CD4-positive, alpha-beta T cell treated with Interleukin-17A for 1 hour (primary cell): ENCODE measurements around the gene GSK3B.
A peak's percentile ranks its signal among the peaks of the same experiment; 100 is the strongest.

Experiments used
- DNase-seq: peaks from one replicate; pipeline ENCODE4 v3.0.0-alpha.2; 2020

GSK3B gene

DNA sequence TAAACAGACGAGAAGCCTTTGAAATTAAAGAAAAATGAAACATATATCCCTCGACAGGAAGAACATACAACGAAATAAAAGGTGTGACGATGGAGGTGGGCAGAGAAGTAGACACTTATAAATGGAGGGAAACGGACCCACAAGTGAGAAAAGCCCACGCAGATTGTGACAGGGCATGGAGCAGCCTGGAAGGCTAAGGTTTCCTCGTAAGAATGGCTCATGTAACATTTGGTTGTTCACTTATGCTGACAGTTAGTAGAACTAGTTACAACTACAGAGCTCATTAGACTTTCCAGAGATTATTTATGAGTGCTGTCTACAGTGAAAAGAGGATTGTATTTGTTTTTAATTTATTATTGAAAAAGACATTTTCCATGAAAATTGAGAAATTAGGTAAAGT lies 229.8 kb downstream of the GSK3B start:
- DNase-seq = no peak

DNA sequence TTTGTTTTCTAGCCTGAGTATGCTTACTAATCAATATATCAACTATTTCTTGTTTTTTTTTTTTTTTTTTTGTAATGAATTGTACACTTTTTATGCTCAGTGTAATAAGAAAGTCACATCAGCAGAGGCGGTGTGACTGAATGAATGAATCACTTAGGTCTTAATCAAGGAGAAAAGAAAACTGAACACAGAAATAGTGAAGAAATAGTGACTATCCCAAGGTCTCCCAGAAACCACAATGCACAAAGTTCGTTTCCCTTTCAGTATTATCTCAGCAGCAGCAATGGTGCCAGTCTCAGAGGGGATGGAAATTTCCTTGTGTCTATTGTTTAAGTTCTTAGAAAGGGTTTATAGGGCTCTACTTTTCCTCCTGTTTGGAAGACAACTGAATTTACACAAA lies 231.6 kb downstream of the GSK3B start:
- DNase-seq = no peak

DNA sequence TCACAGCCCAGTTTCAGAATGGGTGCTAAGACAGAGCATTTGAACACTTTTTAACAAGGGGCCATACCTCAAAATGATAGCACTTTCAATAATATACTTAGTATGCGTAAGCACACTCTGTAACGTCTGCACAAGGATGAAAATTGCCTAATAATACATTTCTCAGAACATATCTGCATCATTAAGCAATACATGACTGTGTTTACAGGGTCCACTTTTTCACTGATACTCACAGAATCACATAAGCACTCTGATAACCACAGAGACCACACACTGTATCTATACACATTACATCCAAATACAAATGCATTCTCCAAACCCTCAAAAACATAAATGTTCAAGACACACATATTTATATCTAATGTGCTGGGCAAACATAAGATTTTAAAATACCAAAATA lies 232.6 kb downstream of the GSK3B start:
- DNase-seq = no peak

DNA sequence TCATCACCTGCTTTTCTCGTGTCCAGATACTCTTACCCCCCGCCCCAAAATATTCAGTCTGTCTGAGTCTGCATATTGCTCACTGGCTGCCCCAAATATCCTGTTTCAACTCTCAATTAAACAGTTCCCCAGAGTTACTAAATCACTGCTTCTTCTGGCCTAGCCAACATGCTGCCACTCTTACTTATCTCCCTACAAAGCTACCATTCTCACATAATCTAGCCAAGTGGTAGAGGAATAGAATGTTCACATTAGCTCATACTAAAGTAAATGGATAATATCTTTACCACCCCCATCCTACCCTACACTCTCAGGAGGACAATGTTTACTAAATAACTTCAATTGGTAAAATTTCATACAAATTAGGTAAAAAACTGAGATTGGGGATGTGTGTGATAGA lies 234.5 kb downstream of the GSK3B start:
- no peak for DNase-seq

DNA sequence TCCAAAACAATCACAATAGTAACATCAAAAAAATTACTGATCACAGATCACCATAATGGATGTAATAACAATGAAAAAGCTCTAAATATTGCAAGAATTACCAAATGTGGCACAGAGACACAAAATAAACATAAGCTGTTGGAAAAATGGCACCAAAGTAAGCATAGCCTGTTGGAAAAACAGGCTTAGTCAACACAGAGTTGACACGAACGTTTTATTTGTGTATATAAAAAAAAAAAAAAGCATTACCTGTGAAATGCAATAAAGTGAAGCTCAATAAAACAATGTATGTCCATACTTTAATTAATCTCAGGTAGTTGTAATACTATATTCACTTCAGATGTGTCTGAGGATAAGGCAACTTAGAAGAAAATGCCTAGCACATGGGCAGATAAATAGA lies 235.3 kb downstream of the GSK3B start:
- no peak for DNase-seq

DNA sequence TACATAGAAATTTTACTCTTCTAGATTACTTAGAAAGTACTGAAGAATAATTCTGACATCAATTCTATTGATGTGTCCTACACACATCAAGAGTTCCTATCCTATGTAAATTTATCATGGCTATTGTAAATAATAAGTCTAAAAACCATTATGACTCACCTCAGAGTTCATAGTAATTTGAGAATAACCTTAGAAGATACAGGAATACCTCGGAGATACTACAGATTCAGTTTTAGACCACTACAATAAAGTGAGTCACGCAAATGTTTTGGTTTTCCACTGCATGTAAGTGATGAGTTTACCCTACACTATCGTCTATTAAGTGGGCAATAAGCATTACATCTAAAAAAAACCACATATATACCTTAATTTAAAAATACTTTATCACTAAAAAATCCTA lies 237.6 kb downstream of the GSK3B start:
- no peak for DNase-seq

DNA sequence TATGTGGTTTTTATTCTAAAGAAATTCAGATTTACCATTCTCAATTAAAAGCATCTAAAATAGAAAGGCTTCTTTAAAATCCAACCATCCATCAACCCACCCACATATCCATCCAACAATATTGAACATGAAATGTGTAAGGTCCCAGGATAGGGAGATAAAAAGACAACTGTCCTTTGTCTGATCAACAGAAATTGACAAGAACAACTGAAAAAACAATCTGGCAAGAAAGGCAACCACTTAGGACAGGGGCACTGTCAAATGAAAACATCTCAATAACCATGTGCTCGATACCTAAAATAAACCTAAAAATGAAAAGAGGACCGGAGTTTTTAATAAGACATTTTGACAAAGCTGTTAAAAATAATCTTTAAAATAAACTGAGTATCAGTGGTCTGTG lies 245.1 kb downstream of the GSK3B start:
- DNase-seq = no peak

DNA sequence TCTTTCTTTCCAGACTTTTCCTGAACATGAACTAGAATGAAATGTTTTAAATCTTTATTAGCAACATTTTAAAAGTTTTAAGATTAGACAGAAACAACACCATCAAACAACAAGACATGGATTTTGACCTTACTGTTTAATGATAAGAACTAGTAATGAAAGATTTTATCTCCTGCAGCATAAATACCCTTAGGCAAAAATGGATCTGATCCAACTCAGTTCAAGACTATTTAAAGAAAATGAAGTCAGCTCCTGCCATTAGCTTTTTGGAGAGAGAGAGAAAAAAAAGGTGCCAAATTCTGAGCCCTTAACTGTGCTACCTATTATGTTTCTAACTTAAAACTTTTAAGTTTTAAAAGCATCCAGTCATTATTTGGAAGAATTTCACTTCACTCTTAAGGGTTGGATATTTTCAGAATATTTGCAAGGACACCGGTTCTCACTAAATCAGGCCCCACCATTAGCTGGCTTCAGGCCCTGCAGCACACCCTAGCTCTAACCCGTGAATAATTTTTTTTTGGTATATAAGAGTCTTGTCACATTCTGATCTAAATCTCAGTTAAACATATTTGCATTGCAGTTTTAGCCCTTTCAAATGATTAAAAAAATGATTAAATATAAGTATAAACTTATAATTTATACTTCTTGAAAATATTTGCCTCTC lies 252.3 kb downstream of the GSK3B start:
- no peak for DNase-seq

DNA sequence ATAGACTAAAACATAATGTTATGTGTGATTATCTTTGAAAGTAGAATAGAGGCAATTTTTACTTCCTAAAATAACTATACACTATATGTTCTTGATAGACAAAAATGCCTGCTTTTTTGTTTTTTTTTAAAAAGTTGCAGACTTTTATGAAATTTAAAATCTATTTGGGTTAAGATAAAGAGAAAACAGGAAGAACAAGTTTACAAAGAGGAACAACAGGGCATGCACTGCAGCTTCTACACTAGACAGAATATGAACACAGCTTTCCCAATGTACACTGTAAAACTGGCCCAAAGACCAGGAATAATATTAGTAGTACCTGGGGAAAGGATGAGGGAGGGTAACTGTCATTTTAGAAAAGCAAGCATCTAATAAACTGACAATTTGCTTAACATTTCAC lies 258.7 kb downstream of the GSK3B start:
- no peak for DNase-seq

DNA sequence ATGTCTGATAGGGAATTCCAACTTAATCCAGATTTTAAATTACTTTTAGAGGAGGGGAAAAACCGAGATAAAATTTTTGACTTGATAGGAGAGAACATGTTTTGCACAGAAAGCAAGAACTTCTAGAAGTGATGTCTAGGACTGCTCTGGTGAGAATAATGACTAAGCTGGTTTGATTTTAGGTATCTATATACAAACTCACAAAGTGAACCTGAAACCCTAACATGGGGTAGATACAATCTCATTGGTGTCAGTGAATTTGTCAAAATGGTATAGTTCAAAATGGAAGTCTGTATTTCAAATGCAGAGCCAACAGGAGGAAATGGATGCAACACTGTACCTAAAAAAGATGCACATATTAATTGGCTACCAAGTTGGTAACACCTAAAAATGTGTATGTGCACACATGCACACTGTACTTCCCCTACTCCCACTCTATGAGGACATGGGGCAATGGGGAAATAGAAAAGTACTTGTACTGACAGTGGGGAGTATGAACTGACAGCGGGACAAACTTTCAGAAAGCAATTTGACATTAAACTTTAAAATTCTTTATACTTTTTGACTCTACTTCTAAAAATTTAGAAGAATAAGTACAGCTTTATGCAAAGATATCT lies 259.4 kb downstream of the GSK3B start:
- DNase-seq = no peak

DNA sequence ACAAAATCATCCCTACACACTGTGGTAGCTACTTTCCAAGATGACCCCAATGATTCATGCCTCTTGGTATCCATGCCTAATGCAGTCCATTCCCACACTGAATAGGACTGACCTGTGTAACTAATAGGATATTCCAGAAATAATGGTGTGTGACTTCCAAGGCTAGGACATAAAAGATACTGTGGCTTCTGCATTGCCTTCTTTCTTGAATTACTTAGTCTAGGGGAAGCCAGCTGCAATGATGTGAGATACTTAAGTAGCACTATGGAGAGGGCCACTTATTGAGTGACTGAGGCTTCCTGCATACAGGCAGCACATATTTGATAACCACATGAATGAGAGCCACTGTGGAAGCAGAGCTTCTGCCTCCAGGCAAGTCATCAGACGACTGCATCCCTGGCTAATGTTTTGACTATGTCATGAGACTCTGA lies 262.3 kb downstream of the GSK3B start:
- no peak for DNase-seq

DNA sequence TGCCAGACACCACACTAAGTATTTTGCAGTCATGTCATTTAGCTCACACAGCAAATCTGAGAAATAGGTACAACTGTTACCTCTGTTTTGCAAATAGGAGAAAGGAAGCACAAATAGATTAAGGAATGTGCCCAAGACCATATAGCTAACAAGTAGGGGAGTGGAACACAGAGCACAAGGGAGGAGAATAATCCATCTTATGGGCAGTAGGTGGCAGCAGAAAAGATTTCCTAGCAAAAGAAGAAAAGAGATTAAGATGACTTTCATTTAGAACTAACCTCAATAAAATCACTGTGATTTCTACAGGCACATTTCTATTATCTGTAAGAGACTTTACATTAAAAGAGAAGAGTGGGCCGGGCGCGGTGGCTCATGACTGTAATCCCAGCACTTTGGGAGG lies 263.2 kb downstream of the GSK3B start:
- no peak for DNase-seq

DNA sequence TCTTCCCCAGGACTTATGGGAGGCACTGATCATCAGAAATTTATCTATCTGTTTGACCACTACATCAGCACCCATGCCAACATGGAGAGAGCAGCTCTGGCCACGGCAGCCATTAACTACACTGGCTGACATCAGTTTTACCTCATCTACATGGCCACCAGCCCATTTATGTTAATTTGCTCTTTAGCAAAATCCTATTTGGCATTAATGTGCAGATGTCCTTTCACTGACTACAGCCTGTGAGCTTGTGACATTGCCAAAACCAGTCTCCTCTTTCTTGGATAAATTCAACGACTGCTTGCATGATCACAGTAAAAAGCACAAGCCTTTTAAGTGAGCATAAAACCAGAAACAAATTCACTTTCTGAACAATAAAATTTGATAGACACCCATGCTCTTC lies 264.8 kb downstream of the GSK3B start:
- no peak for DNase-seq

DNA sequence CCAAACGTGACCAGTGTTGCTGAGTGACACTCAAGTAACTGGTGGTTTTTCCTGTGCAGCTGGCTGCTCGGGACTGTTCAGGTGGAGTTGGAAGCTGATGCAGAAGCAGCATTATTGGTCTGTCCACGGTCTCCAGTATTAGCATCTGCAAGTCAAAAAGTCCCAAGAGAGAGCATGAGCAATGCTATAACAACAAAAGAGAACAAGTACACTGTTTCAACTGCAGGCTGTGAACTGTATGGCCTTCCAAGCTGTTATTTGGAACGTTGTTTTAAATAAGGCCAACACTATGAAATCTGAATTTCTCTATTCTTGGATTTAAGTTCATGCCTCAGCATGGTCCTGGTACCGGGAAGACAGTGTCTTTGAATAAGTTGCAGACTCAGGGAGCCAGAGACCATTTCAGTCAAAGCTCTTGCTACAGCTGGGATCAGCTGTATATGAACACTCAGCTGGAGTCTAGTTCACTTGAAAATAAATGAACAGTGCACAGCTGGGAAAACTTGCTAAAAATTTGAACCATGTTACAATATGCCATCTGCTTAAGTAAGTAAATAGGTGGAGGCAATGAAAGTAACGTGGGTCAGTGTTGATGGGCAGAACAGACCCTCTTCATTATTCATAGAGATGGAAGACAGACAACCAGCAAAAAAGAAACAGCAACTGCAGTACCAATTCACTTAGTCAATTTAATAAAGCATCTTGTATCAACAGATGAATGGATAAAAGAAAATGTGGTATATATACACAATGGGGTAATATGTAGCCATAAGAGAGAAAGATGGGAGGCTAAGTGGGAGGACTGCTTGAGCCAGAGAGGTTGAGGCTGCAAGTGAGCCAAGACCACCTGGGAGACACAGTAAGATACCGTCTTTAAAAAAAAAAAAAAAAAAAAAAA lies 267.3 kb downstream of the GSK3B start:
- DNase-seq = no peak

DNA sequence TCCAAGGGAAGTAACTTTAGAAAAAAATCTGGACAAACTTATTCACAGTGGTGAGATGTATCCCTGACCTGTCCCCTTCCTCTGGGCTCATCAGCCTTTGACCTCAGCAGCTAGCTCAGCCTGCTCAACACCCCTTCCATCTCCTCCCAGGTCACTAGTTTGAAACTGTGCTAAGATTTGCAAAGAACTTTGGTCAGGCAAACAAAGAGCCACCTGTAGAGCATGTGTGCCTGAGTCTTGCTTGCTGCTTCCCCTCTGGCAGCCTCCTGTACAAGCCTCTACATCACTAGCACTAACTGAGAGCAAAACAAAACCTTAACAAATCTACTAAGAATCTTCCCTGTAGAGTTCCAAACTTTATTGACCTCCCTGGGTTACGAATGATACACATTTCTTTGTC lies 268.4 kb downstream of the GSK3B start:
- DNase-seq = no peak

DNA sequence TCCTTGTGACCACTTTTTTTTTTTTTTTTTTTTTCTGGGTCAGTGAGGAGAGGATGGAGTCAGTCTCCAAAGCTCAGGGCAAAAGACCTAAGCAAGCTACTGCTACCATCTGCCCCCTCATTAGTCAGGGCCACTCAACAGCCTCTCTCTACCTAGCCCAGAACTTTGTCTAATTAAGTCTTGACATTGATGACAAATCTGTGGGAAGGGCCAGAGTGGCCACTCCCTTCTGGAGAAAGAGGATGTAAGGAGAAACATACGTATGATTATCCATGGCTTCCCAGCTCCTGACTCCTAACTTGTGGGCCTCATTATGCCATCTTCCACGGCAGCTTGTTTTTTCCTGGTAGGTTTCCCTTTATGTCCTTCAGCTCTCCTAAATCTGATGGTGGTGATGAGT lies 274.4 kb downstream of the GSK3B start:
- DNase-seq = no peak

DNA sequence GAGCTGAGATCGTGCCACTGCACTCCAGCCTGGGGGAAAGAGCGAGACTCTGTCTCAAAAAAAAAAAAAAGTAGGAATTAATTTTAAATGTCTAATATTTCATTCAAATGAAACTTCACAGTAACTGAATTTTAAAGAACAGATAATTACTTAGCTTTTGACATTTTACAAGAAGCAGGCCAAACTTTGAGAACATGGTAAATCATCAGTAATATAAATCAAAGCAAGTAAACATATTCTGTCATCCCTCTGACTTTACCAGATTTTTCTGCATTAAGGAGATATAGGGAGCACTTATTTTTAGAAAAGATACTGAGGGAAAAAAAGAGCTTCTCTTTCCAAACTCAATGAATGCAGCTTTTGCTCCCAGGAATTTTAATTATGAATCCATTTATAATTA lies 275.3 kb downstream of the GSK3B start:
- DNase-seq = no peak

DNA sequence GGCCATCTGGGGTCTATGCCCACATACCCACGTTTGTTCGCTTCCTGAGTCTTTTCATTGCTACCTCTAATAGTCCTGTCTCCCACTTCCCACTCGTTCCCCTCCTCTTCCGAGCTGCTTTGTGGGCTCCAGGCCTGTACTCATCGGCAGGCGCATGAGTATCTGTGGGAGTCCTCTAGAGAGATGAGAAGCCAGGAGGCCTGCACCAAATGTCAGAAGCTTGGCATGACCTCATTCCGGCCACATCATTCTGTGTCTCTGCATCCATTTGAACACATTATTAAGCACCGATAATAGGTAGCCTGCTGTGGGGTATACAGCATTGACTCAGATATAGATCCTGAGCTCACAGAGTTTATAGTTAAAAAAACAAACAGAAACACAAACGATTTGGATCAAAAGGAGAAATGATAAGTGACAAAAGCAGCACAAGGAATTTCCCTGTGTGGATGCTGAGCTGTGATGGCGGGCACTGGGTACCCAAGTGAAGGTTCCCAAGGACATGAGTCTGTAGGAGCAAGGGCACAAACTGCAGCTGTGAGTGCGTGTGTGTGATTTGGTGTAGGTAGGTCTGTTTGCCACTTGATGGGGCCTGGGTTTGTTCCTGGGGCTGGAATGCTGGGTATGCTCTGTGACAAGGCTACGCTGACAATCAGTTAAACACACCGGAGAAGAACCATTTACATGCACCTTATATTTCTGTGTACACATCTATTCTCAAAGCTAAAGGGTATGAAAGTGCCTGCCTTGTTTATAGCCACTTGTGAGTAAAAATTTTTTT lies 276.5 kb downstream of the GSK3B start:
- DNase-seq = no peak

DNA sequence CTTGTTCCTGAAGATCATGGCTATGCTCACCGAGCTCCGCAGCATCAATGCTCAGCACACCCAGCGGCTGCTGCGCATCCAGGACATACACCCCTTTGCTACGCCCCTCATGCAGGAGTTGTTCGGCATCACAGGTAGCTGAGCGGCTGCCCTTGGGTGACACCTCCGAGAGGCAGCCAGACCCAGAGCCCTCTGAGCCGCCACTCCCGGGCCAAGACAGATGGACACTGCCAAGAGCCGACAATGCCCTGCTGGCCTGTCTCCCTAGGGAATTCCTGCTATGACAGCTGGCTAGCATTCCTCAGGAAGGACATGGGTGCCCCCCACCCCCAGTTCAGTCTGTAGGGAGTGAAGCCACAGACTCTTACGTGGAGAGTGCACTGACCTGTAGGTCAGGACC lies 277.2 kb downstream of the GSK3B start:
- no peak for DNase-seq

DNA sequence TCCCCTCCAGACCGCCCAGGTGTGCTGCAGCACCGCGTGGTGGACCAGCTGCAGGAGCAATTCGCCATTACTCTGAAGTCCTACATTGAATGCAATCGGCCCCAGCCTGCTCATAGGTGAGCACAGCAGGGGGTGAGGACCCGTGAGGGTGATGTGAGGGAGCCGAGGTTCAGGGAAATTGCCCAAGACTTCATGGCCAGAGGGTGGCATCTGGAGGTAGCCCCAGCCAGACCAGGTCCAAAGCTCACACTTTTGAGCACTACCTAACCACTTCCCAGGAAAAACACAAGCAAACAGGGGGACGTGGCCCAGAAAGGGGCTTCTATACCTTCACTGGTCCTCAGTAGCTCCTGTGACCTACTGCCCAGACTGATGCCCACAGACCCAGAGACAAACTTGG lies 278.5 kb downstream of the GSK3B start:
- DNase-seq = no peak

DNA sequence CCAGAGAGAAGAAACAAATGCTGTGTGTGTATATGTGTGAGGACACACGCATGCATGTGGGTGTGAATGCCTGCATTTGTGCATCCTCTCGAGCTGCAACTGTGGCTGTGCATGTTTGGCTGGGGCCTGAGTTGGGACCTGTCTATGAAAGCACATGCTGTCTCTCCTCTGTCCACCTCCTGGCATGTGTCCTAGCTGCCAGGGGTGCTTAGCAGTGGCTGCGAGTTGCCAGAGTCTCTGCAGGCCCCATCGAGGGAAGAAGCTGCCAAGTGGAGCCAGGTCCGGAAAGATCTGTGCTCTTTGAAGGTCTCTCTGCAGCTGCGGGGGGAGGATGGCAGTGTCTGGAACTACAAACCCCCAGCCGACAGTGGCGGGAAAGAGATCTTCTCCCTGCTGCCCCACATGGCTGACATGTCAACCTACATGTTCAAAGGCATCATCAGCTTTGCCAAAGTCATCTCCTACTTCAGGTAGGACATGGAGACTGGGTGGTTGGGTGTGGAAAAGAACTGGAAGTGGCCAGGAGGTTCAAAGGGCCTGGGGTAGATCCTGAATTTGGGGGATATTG lies 281.7 kb downstream of the GSK3B start:
- no peak for DNase-seq

DNA sequence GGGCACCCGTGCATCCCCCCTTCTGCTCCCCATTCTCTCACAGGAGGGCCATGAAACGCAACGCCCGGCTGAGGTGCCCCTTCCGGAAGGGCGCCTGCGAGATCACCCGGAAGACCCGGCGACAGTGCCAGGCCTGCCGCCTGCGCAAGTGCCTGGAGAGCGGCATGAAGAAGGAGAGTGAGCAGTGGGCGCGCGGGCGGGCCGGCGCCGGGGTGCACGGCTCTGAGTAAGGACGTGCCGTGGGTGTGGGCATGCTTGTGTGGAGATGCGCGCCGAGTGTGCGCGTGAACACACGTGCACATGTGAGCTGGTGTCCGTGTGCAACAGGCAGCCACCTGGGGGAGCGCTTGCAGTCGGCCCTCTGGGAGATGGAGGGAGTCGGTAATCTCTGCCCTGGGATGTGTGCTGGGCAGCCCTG lies 284.2 kb downstream of the GSK3B start:
- DNase-seq = peak; percentile 51
